H1 (cell line): ENCODE measurements around the gene GAMT. TPM values are rescaled to one million over a fixed set of nuclear protein-coding genes. Genes with fewer than 3 reads are reported as not detected.

Source experiments
- CTCF ChIA-PET: fragments of 300-600 bp; sonication (Branson Sonifier 250); formaldehyde crosslinking; loops from one replicate; lab custom pipeline; 2021; ENCODE audit not compliant: partially characterized antibody; lab: Charles Lee
- POLR2A ChIA-PET: fragments of 300-600 bp; sonication (Branson Sonifier 250); formaldehyde crosslinking; loops from one replicate; lab custom pipeline; 2021; ENCODE audit warnings: inconsistent platforms; ENCODE audit not compliant: partially characterized antibody; lab: Charles Lee
- DNase-seq, 2 experiments: peaks; one replicate each; pipeline versions ENCODE4 v3.0.0 to v3.0.0-alpha.2; 2010 to 2022; ENCODE audit warnings: low spot score in 2 of 2, low read depth in 1 of 2, mixed read lengths in 1 of 2
- FAIRE-seq: peaks from 2 replicates; lab custom pipeline; 2011; peaks lifted over from hg19 to GRCh38; lab: Jason Lieb, UNC
- H2AFZ ChIP-seq: 2 replicates; pipeline ENCODE4 v1.8.1; 2012; ENCODE audit warnings: low read length, inconsistent platforms
- H2AK5ac ChIP-seq: 2 replicates; pipeline ENCODE4 v1.6.1; 2013; ENCODE audit warnings: low read depth, low read length
- H2BK120ac ChIP-seq: replicated peaks from 2 replicates; pipeline ENCODE3; 2013; ENCODE audit warnings: low read depth, low read length, inconsistent platforms
- H2BK12ac ChIP-seq: 2 replicates; pipeline ENCODE4 v1.6.1; 2013; ENCODE audit warnings: low read depth, low read length
- H2BK15ac ChIP-seq: 2 replicates; pipeline ENCODE4 v1.6.1; 2013; ENCODE audit warnings: low read length
- H2BK20ac ChIP-seq: 2 replicates; pipeline ENCODE4 v1.6.1; 2013; ENCODE audit warnings: low read length
- H2BK5ac ChIP-seq: 2 replicates; pipeline ENCODE4 v1.6.1; 2013; ENCODE audit warnings: low read depth, low read length
- H3K14ac ChIP-seq: 2 replicates; pipeline ENCODE4 v1.6.1; 2013; ENCODE audit warnings: inconsistent platforms; ENCODE audit not compliant: insufficient read length
- H3K18ac ChIP-seq: 2 replicates; pipeline ENCODE4 v1.6.1; 2013; ENCODE audit warnings: low read length; ENCODE audit errors: extremely low read depth
- H3K23ac ChIP-seq: 2 replicates; pipeline ENCODE4 v1.6.1; 2013; ENCODE audit warnings: inconsistent platforms; ENCODE audit not compliant: insufficient read length
- H3K23me2 ChIP-seq: 2 replicates; pipeline ENCODE4 v1.6.1; 2013; ENCODE audit warnings: low read depth, low read length
- H3K27ac ChIP-seq: 2 replicates; pipeline ENCODE4 v1.6.1; 2011; ENCODE audit warnings: low read depth, low read length, inconsistent platforms
- H3K27me3 ChIP-seq, 4 experiments: replicated peaks in 1 of 4; 1 replicate in 1 of 4; 2 replicates in 3 of 4; pipeline versions ENCODE4 v1.6.1 to v1.8.1; 2011 to 2013; ENCODE audit warnings: low read length in 3 of 4, mild to moderate bottlenecking in 3 of 4, inconsistent platforms in 2 of 4, mixed read lengths in 2 of 4, moderate library complexity in 1 of 4; ENCODE audit not compliant: control insufficient read depth in 3 of 4, insufficient read depth in 3 of 4; ENCODE audit errors: extremely low read depth in 1 of 4
- H3K36me3 ChIP-seq, 4 experiments: 2 replicates each; pipeline versions ENCODE4 v1.6.1 to v1.8.1; 2011 to 2013; ENCODE audit warnings: mild to moderate bottlenecking in 4 of 4, low read length in 3 of 4, moderate library complexity in 2 of 4, control low read depth in 1 of 4, inconsistent platforms in 1 of 4; ENCODE audit not compliant: insufficient read depth in 4 of 4, control insufficient read depth in 2 of 4
- H3K4ac ChIP-seq: replicated peaks from 2 replicates; pipeline ENCODE3; 2013; ENCODE audit warnings: low read length, low read depth, mixed read lengths, inconsistent platforms; ENCODE audit not compliant: insufficient read length
- H3K4me1 ChIP-seq, 4 experiments: replicated peaks in 1 of 4; 1 replicate in 1 of 4; 2 replicates in 3 of 4; pipeline versions ENCODE4 v1.6.1 to v1.8.1; 2011 to 2013; ENCODE audit warnings: low read length in 3 of 4, inconsistent platforms in 2 of 4, mixed read lengths in 1 of 4; ENCODE audit not compliant: insufficient read depth in 4 of 4, control insufficient read depth in 3 of 4
- H3K4me2 ChIP-seq, 2 experiments: 2 replicates each; pipeline versions ENCODE4 v1.6.1 to v1.8.1; 2011 to 2013; ENCODE audit warnings: low read depth in 2 of 2, low read length in 2 of 2, control low read depth in 1 of 2, inconsistent platforms in 1 of 2, mild to moderate bottlenecking in 1 of 2; ENCODE audit not compliant: insufficient read depth in 1 of 2
- H3K4me3 ChIP-seq, 4 experiments: fragments of 200-600, 300-600 bp in 1 of 4; sonication (generic), shearing (Covaris generic), sonication (Bioruptor Twin) in 1 of 4; 2 replicates each; pipeline versions ENCODE4 v1.5.1 to v1.8.1; 2011 to 2016; ENCODE audit warnings: low read length in 4 of 4, low read depth in 3 of 4, control low read depth in 2 of 4, inconsistent platforms in 2 of 4, mild to moderate bottlenecking in 2 of 4, mixed read lengths in 1 of 4, moderate library complexity in 1 of 4; ENCODE audit not compliant: insufficient read depth in 2 of 4; ENCODE audit errors: extremely low read depth in 1 of 4
- H3K56ac ChIP-seq: replicated peaks from 2 replicates; pipeline ENCODE3; 2013; ENCODE audit warnings: low read depth, mild to moderate bottlenecking, mixed read lengths, low read length, inconsistent platforms; ENCODE audit not compliant: insufficient read length
- H3K79me1 ChIP-seq: 2 replicates; pipeline ENCODE4 v1.6.1; 2013; ENCODE audit warnings: low read depth, low read length, control low read depth
- H3K79me2 ChIP-seq, 2 experiments: 2 replicates each; pipeline versions ENCODE4 v1.6.1 to v1.8.1; 2012 to 2013; ENCODE audit warnings: low read length in 2 of 2, mild to moderate bottlenecking in 2 of 2, inconsistent platforms in 1 of 2; ENCODE audit not compliant: insufficient read depth in 2 of 2, control insufficient read depth in 1 of 2
- H3K9ac ChIP-seq, 4 experiments: replicated peaks in 1 of 4; 1 replicate in 1 of 4; 2 replicates in 3 of 4; pipeline versions ENCODE4 v1.6.1 to v1.8.1; 2011 to 2013; ENCODE audit warnings: low read depth in 3 of 4, low read length in 3 of 4, control low read depth in 2 of 4, mild to moderate bottlenecking in 2 of 4, moderate library complexity in 2 of 4, inconsistent platforms in 1 of 4; ENCODE audit errors: extremely low read depth in 1 of 4
- H3K9me3 ChIP-seq, 2 experiments: 2 replicates each; pipeline versions ENCODE4 v1.6.1 to v1.8.1; 2012 to 2013; ENCODE audit warnings: mild to moderate bottlenecking in 2 of 2, moderate library complexity in 2 of 2, control low read depth in 1 of 2, inconsistent platforms in 1 of 2, low read depth in 1 of 2, low read length in 1 of 2, mixed read lengths in 1 of 2; ENCODE audit not compliant: insufficient read depth in 2 of 2
- H4K20me1 ChIP-seq, 2 experiments: replicated peaks in 1 of 2; 2 replicates each; pipeline versions ENCODE3 to v1.8.1; 2011 to 2013; ENCODE audit warnings: inconsistent platforms in 2 of 2, low read length in 2 of 2, mild to moderate bottlenecking in 1 of 2; ENCODE audit not compliant: insufficient read depth in 2 of 2, control insufficient read depth in 1 of 2
- H4K5ac ChIP-seq: 2 replicates; pipeline ENCODE4 v1.6.1; 2013; ENCODE audit warnings: low read length, low read depth, mixed read lengths, inconsistent platforms; ENCODE audit not compliant: insufficient read length
- H4K8ac ChIP-seq: 2 replicates; pipeline ENCODE4 v1.8.0; 2013; ENCODE audit warnings: mild to moderate bottlenecking, moderate library complexity, low read length, inconsistent platforms; ENCODE audit not compliant: insufficient read depth; ENCODE audit errors: extremely low read depth
- H4K91ac ChIP-seq: replicated peaks from 2 replicates; pipeline ENCODE3; 2013; ENCODE audit warnings: low read length, mixed read lengths, inconsistent platforms; ENCODE audit not compliant: insufficient read length
- BCL11A ChIP-seq, 2 experiments: IDR thresholded peaks; one replicate each; pipeline ENCODE4 v1.6.1; 2011; ENCODE audit warnings: low read depth in 2 of 2, low read length in 2 of 2, mild to moderate bottlenecking in 2 of 2
- EGR1 ChIP-seq: IDR thresholded peaks from 2 replicates; pipeline ENCODE4 v1.6.1; 2011; ENCODE audit warnings: low read depth, low read length, borderline replicate concordance
- FOSL1 ChIP-seq: IDR thresholded peaks from 2 replicates; pipeline ENCODE4 v1.6.1; 2011; ENCODE audit warnings: mild to moderate bottlenecking, low read depth, low read length, moderate library complexity; ENCODE audit not compliant: insufficient read depth
- PHF8 ChIP-seq: fragments of 200-600 bp; sonication (generic); conservative IDR thresholded peaks from 2 replicates; pipeline ENCODE4 v1.7.1; 2012; ENCODE audit warnings: low read depth, mild to moderate bottlenecking, inconsistent platforms, low read length, moderate library complexity
- POLR2AphosphoS5 ChIP-seq: IDR thresholded peaks from 2 replicates; pipeline ENCODE4 v1.6.1; 2011; ENCODE audit warnings: low read depth, low read length
- POU5F1 ChIP-seq: IDR thresholded peaks from 2 replicates; pipeline ENCODE4 v1.6.1; 2011; ENCODE audit warnings: low read depth, mild to moderate bottlenecking, low read length, moderate library complexity
- SIX5 ChIP-seq: IDR thresholded peaks from 2 replicates; pipeline ENCODE4 v1.6.1; 2011; ENCODE audit warnings: mild to moderate bottlenecking, low read depth, low read length
- SP2 ChIP-seq: IDR thresholded peaks from 2 replicates; pipeline ENCODE4 v1.6.1; 2012; ENCODE audit warnings: mild to moderate bottlenecking, low read length, inconsistent platforms
- TBP ChIP-seq: IDR thresholded peaks from 2 replicates; pipeline ENCODE4 v1.6.1; 2011; ENCODE audit warnings: low read depth, low read length, improper control_type of control experiment
- WGBS, 2 experiments: shearing (Covaris generic) in 1 of 2; methylation state at CpG; one replicate each; pipeline versions ENCODE4 v1.1.6 to v1.1.7; 2013 to 2015; ENCODE audit warnings: low lambda C conversion rate in 2 of 2, mixed read lengths in 2 of 2, inconsistent platforms in 1 of 2, low coverage in 1 of 2, missing lambda C conversion rate in 1 of 2; ENCODE audit not compliant: insufficient replicate concordance in 2 of 2, insufficient coverage in 1 of 2, insufficient read length in 1 of 2; ENCODE audit errors: extremely low coverage in 1 of 2, missing lambda C conversion rate in 1 of 2; 5-methylcytosine and 5-hydroxymethylcytosine counted together
- polyA plus RNA-seq, 7 experiments: library from polyadenylated mRNA; depleted of rRNA in 3 of 7; stranded (reverse) in 5 of 7; unstranded in 2 of 7; fragments of >200 nt in 5 of 7; fragments of 200-250 nt in 2 of 7; gene quantifications; 1 replicate in 5 of 7; 2 replicates in 1 of 7; 4 replicates in 1 of 7; pipeline versions ENCODE4 v1.2.1 to v1.2.3, GENCODE V29; 2011 to 2013; ENCODE audit warnings: missing spikeins in 2 of 7, mixed read lengths in 2 of 7
- total RNA-seq: library from RNA; stranded (reverse); fragmentation: NEBNext Ultra II Directional; extraction: Animal tissue kit (Norgen Biotek cat#: 25700); gene quantifications from 2 replicates; pipeline ENCODE4 v1.2.1, GENCODE V29; 2021

Gene GAMT
- total and polyA plus RNA-seq, 2 of the 8 experiments (the other 6 are each of a cell fraction or from before 2014, with no cell fraction given) = 17.2 to 35.6 TPM

DNA sequence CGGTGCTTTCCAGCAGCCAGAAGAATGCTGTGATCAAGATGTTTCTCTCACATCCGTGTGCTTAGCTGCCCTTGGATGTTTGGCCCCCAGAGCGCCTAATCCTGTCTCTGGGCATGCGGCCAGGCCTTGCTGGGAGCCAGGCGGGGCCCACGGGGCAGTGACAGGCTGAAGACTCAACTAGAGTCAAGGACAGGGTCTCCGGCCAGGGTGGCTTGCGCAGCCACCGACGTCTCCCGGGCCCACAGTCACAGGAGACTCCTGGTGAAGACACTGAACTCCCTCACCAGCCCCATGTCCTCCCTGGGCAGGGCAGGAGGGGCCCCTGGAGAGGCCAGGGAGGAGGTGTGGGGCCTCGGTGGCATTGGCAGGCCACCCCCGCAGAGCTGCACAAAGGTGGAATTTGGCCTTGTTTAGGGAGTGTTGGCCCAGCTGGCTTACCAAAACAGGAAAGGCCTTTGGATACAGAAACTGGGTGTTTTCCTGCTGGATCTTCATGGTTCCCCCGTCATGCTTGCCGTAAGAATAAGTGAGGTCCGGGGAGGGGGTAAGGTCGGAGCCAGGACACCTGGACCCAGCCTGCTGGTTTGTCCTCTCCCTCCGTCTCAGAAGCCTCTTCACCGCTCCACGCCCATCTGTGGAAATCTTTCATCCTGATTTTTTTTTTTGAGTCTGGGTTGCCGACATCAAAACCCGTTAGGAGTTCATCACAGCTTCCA lies 27.6 kb downstream of the GAMT start:
- H4K5ac ChIP-seq = no peak overlapping the region
- no peak overlapping the region for H2AK5ac ChIP-seq
- no peak overlapping the region for H2AFZ ChIP-seq
- peaks cover 2% of the 10 kb centered on the region; the same call in 1 of the 2 replicates for H3K79me1 ChIP-seq
- no peak for TF ChIP-seq PHF8
- TF ChIP-seq POU5F1 = no peak
- TF ChIP-seq POLR2AphosphoS5 = no peak
- TF ChIP-seq BCL11A (IDR thresholded peaks at IDR 0.05; ENCODE audit: low read depth in 2 of 2, low read length in 2 of 2) = no peak
- no peak for TF ChIP-seq FOSL1
- TF ChIP-seq EGR1 = no peak
- no peak for TF ChIP-seq SIX5
- TF ChIP-seq TBP = no peak
- no peak for TF ChIP-seq SP2
- H2BK12ac ChIP-seq = no peak overlapping the region
- H2BK20ac ChIP-seq = no peak overlapping the region
- POLR2A ChIA-PET = interaction anchor here (0.7 to 1.7 kb wide), 4 partner anchors 9 to 100 kb away, joined by 3 to 9 read pairs (median 4); partner anchors contain the start of gene NDUFS7
- DNase-seq (no peak), FAIRE-seq (no peak)
- H4K8ac ChIP-seq = no peak overlapping the region
- H3K23me2 ChIP-seq = no peaks in the 10 kb centered on the region
- no peak overlapping the region for H2BK120ac ChIP-seq
- WGBS, 2 experiments = 91% methylated on average over 21 of the region's 22 CpGs; no CpG with 5 or more reads in 1 of the 2 experiments
- peaks cover 0 to 12% of the 10 kb centered on the region in 2 experiments for H4K20me1 ChIP-seq
- H3K9ac ChIP-seq = no peak overlapping the region
- no peak overlapping the region for H2BK5ac ChIP-seq
- no peak overlapping the region for H3K27ac ChIP-seq
- peaks cover 14 to 54% (median 38%) of the 10 kb centered on the region in 4 experiments for H3K36me3 ChIP-seq
- CTCF ChIA-PET = interaction anchor here (0.7 to 1.3 kb wide), 5 partner anchors 9 to 93 kb away, joined by 3 to 4 read pairs (median 3); no protein-coding TSS in a partner anchor
- no peaks in the 10 kb centered on the region; a peak in 1 of 7 replicates for H3K4me1 ChIP-seq
- H3K4ac ChIP-seq = no peak overlapping the region
- no peak overlapping the region for H4K91ac ChIP-seq
- no peaks in the 10 kb centered on the region for H3K27me3 ChIP-seq
- H3K23ac ChIP-seq = no peak overlapping the region
- H3K4me2 ChIP-seq = no peak overlapping the region
- H3K4me3 ChIP-seq = no peak overlapping the region
- no peaks in the 10 kb centered on the region for H3K79me2 ChIP-seq
- no peak overlapping the region for H3K18ac ChIP-seq
- H2BK15ac ChIP-seq = no peak overlapping the region
- no peaks in the 10 kb centered on the region for H3K9me3 ChIP-seq
- H3K14ac ChIP-seq = no peak overlapping the region
- H3K56ac ChIP-seq = no peak overlapping the region
